HG02763 (cell line): ENCODE data around the gene KLC4.

ENCODE experiments used
- ATAC-seq: cut with Tn5 transposase; IDR thresholded peaks from one replicate; pipeline ENCODE4 v1.9.1; 2021; ENCODE audit warnings: mild to moderate bottlenecking, moderate library complexity; ENCODE audit not compliant: unreplicated experiment

The KLC4 gene

GRCh38 chr6:43059168-43060033 lies at the start of gene KLC4, which contains the start of gene MRPL2:
Gene KLC4, plus strand, starts transcription at chr6:43059631. Its CDS starts 1,705 bp downstream, at chr6:43061336.
Gene MRPL2, minus strand, starts transcription at chr6:43059434. Its CDS starts 53 bp downstream, at chr6:43059381.
- peak; percentile 89 for ATAC-seq

GRCh38 chr6:43011207-43011606 lies 48.2 kb upstream of the KLC4 start:
- ATAC-seq = no peak

GRCh38 chr6:43012364-43012763 lies 47.1 kb upstream of the KLC4 start:
- ATAC-seq = no peak

- ATAC-seq = no peak
Observed at GRCh38 chr6:43013097-43013842, 46.2 kb upstream of the KLC4 start.

- ATAC-seq = peak; percentile 93
Observed at GRCh38 chr6:43013843-43014433, 45.5 kb upstream of the KLC4 start, which contains the start of the genes KLHDC3 and MEA1. Gene KLHDC3, plus strand, starts transcription at chr6:43014249. Its CDS starts 2,944 bp downstream, at chr6:43017193. Gene MEA1, minus strand, starts transcription at chr6:43013946. Its CDS starts 133 bp downstream, at chr6:43013813.

GRCh38 chr6:43014434-43014909 lies 45.0 kb upstream of the KLC4 start:
- ATAC-seq = no peak

GRCh38 chr6:43016176-43016942 lies 43.1 kb upstream of the KLC4 start:
- ATAC-seq = no peak

GRCh38 chr6:43016943-43017334 lies 42.5 kb upstream of the KLC4 start:
- no peak for ATAC-seq

- no peak for ATAC-seq
Observed at GRCh38 chr6:43019152-43019551, 40.3 kb upstream of the KLC4 start.

GRCh38 chr6:43020052-43020705 lies 39.3 kb upstream of the KLC4 start:
- ATAC-seq = no peak

- no peak for ATAC-seq
Observed at GRCh38 chr6:43020847-43021246, 38.6 kb upstream of the KLC4 start.

- ATAC-seq = peak; percentile 72
Observed at GRCh38 chr6:43021270-43022047, 38.0 kb upstream of the KLC4 start, which contains the start of gene RRP36. Gene RRP36, plus strand, starts transcription at chr6:43021623. Its CDS starts 32 bp downstream, at chr6:43021655.

- no peak for ATAC-seq
Observed at GRCh38 chr6:43024436-43024835, 35.0 kb upstream of the KLC4 start.

GRCh38 chr6:43026365-43026764 lies 33.1 kb upstream of the KLC4 start:
- ATAC-seq = no peak

- ATAC-seq = no peak
Observed at GRCh38 chr6:43029120-43029519, 30.3 kb upstream of the KLC4 start.

GRCh38 chr6:43032326-43032725 lies 27.1 kb upstream of the KLC4 start:
- no peak for ATAC-seq

- no peak for ATAC-seq
Observed at GRCh38 chr6:43033496-43034189, 25.8 kb upstream of the KLC4 start.

GRCh38 chr6:43034190-43034525 lies 25.3 kb upstream of the KLC4 start:
- ATAC-seq = no peak
